Measurements from ENCODE around the gene ZNF232.
"Not testable (repeated sequence)": the region's sequence is repeated elsewhere in the genome, so short reads cannot be mapped to it uniquely, and the experiment has no call there.

- not testable (repeated sequence) for TF ChIP-seq CTCF (IDR thresholded peaks at IDR 0.05; ENCODE audit: low read length); EZH2phosphoT487 (IDR thresholded peaks at IDR 0.05; ENCODE audit: low read length); EZH2 (optimal IDR thresholded peaks at IDR 0.05; ENCODE audit: low read depth, low read length)
These were observed 26.0 kb upstream of the ZNF232 start for GRCh38 chr17:5137511-5138197.
